ENCODE measurements around the gene CCT6A. TPM values are rescaled to one million over a fixed set of nuclear protein-coding genes. Genes with fewer than 3 reads are reported as not detected.
"Not testable (repeated sequence)": the region's sequence is repeated elsewhere in the genome, so short reads cannot be mapped to it uniquely, and the experiment has no call there.

Gene CCT6A
- polyA plus RNA-seq, 2 of the 4 experiments (the other 2 are of a cell fraction) = 334 to 520 TPM

DNA sequence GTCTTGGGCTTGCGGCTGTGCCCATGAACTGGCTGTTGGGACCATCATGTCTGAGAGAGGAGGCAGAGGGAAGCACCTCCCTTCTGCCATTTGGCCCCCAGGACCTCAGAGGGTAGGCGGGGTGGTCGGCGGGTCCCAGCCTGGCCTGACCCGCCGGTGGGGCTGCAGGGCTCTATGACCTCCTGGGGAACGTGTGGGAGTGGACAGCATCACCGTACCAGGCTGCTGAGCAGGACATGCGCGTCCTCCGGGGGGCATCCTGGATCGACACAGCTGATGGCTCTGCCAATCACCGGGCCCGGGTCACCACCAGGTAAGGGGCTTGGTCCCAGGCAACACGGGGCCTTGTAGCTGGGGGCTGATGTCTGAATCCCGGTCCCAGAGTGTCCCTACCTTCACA is 26.6 kb downstream of the CCT6A start:
- 85% methylated on average over 4 of the region's 16 CpGs for WGBS (ENCODE audit: missing lambda C conversion rate)
- DNase-seq (ENCODE audit: low read depth in 1 of 2, low spot score in 1 of 2) = no peak
- CTCF ChIA-PET = interaction anchor here (0.6 to 3.3 kb wide), 9 partner anchors 11 to 485 kb away, joined by 3 to 13 read pairs (median 4); partner anchors contain the start of gene PHKG1

DNA sequence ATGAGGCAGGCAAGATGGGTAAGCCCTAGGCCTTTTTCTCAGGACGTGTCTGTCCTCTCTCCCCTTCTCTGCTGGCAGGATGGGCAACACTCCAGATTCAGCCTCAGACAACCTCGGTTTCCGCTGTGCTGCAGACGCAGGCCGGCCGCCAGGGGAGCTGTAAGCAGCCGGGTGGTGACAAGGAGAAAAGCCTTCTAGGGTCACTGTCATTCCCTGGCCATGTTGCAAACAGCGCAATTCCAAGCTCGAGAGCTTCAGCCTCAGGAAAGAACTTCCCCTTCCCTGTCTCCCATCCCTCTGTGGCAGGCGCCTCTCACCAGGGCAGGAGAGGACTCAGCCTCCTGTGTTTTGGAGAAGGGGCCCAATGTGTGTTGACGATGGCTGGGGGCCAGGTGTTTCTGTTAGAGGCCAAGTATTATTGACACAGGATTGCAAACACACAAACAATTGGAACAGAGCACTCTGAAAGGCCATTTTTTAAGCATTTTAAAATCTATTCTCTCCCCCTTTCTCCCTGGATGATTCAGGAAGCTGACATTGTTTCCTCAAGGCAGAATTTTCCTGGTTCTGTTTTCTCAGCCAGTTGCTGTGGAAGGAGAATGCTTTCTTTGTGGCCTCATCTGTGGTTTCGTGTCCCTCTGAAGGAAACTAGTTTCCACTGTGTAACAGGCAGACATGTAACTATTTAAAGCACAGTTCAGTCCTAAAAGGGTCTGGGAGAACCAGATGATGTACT is 28.1 kb downstream of the CCT6A start:
- TF ChIP-seq RFX5 (IDR thresholded peaks at IDR 0.05) = no peak
- TF ChIP-seq RNF2 (IDR thresholded peaks at IDR 0.05; ENCODE audit: borderline replicate concordance, low read depth) = no peak
- TF ChIP-seq JUNB (IDR thresholded peaks at IDR 0.05) = no peak
- TF ChIP-seq, protein P1, sequence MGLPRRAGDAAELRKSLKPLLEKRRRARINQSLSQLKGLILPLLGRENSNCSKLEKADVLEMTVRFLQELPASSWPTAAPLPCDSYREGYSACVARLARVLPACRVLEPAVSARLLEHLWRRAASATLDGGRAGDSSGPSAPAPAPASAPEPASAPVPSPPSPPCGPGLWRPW (IDR thresholded peaks at IDR 0.05) = no peak
- no peak for TF ChIP-seq EP300 (IDR thresholded peaks at IDR 0.05)
- no peak for TF ChIP-seq ESRRA (IDR thresholded peaks at IDR 0.05; ENCODE audit: borderline replicate concordance, low read length)
- TF ChIP-seq, protein P2, sequence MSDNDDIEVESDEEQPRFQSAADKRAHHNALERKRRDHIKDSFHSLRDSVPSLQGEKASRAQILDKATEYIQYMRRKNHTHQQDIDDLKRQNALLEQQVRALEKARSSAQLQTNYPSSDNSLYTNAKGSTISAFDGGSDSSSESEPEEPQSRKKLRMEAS (IDR thresholded peaks at IDR 0.05) = no peak
- TF ChIP-seq JUN (IDR thresholded peaks at IDR 0.05) = no peak
- no peak for TF ChIP-seq SMC3 (IDR thresholded peaks at IDR 0.05)
- no peak for TF ChIP-seq TP53 (CRISPR knock-in tag; IDR thresholded peaks at IDR 0.05)
- TF ChIP-seq MAFK (IDR thresholded peaks at IDR 0.05; ENCODE audit: partially characterized antibody) = no peak
- no peak for TF ChIP-seq CBX8 (IDR thresholded peaks at IDR 0.05)
- TF ChIP-seq, protein P3, sequence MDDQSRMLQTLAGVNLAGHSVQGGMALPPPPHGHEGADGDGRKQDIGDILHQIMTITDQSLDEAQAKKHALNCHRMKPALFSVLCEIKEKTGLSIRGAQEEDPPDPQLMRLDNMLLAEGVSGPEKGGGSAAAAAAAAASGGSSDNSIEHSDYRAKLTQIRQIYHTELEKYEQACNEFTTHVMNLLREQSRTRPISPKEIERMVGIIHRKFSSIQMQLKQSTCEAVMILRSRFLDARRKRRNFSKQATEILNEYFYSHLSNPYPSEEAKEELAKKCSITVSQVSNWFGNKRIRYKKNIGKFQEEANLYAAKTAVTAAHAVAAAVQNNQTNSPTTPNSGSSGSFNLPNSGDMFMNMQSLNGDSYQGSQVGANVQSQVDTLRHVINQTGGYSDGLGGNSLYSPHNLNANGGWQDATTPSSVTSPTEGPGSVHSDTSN (IDR thresholded peaks at IDR 0.05) = no peak
- TF ChIP-seq, protein P4, sequence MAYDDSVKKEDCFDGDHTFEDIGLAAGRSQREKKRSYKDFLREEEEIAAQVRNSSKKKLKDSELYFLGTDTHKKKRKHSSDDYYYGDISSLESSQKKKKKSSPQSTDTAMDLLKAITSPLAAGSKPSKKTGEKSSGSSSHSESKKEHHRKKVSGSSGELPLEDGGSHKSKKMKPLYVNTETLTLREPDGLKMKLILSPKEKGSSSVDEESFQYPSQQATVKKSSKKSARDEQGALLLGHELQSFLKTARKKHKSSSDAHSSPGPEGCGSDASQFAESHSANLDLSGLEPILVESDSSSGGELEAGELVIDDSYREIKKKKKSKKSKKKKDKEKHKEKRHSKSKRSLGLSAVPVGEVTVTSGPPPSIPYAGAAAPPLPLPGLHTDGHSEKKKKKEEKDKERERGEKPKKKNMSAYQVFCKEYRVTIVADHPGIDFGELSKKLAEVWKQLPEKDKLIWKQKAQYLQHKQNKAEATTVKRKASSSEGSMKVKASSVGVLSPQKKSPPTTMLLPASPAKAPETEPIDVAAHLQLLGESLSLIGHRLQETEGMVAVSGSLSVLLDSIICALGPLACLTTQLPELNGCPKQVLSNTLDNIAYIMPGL (CRISPR knock-in tag; IDR thresholded peaks at IDR 0.05; ENCODE audit: borderline replicate concordance) = no peak
- no peak for TF ChIP-seq CEBPB (IDR thresholded peaks at IDR 0.05)
- TF ChIP-seq, protein P5, sequence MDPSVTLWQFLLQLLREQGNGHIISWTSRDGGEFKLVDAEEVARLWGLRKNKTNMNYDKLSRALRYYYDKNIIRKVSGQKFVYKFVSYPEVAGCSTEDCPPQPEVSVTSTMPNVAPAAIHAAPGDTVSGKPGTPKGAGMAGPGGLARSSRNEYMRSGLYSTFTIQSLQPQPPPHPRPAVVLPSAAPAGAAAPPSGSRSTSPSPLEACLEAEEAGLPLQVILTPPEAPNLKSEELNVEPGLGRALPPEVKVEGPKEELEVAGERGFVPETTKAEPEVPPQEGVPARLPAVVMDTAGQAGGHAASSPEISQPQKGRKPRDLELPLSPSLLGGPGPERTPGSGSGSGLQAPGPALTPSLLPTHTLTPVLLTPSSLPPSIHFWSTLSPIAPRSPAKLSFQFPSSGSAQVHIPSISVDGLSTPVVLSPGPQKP (IDR thresholded peaks at IDR 0.05; ENCODE audit: low read depth, low read length) = no peak
- TF ChIP-seq EHMT2 (IDR thresholded peaks at IDR 0.05; ENCODE audit: low read depth) = no peak
- TF ChIP-seq PHF8 (IDR thresholded peaks at IDR 0.05; ENCODE audit: borderline replicate concordance, low read depth) = no peak
- TF ChIP-seq FOSB (CRISPR knock-in tag; IDR thresholded peaks at IDR 0.05) = no peak
- TF ChIP-seq HOXB5 (CRISPR knock-in tag; IDR thresholded peaks at IDR 0.05) = no peak
- H3K4me1 ChIP-seq = peaks cover 7% of the 10 kb centered on the region; the same call in 1 of the 3 replicates
- ChIA-PET POLR2A (no interaction called here), CTCF (interaction anchor here (0.5 to 3.3 kb wide), 6 partner anchors 9 to 131 kb away, joined by 3 to 13 read pairs (median 4); partner anchors contain the start of genes NIPSNAP2, PHKG1 and SUMF2)
- no peaks in the 10 kb centered on the region for H3K9me3 ChIP-seq
- FAIRE-seq = no peak
- H3K27ac ChIP-seq = no peak overlapping the region
- no peak overlapping the region for H3K4me3 ChIP-seq
- WGBS (ENCODE audit: missing lambda C conversion rate) = 70% methylated on average over 12 of the region's 12 CpGs
- no peak overlapping the region for H3K4me2 ChIP-seq
- DNase-seq (ENCODE audit: low read depth in 1 of 2, low spot score in 1 of 2) = peak in 1 of 2 experiments; percentile 40
- peak; percentile 53 to 73; a peak in 4 of 6 replicates for ATAC-seq

More for the DNA sequence above, 26.6 kb downstream of the CCT6A start:
- POLR2A ChIA-PET = no interaction called here
- no peak for FAIRE-seq
- no peak for TF ChIP-seq EHF (CRISPR knock-in tag; IDR thresholded peaks at IDR 0.05)
- no peak for TF ChIP-seq EHMT2 (IDR thresholded peaks at IDR 0.05; ENCODE audit: low read depth)
- no peak for TF ChIP-seq SREBF2 (IDR thresholded peaks at IDR 0.05)
- TF ChIP-seq, protein P6, sequence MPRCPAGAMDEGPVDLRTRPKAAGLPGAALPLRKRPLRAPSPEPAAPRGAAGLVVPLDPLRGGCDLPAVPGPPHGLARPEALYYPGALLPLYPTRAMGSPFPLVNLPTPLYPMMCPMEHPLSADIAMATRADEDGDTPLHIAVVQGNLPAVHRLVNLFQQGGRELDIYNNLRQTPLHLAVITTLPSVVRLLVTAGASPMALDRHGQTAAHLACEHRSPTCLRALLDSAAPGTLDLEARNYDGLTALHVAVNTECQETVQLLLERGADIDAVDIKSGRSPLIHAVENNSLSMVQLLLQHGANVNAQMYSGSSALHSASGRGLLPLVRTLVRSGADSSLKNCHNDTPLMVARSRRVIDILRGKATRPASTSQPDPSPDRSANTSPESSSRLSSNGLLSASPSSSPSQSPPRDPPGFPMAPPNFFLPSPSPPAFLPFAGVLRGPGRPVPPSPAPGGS (IDR thresholded peaks at IDR 0.05) = no peak
- no peak for TF ChIP-seq CHD2 (IDR thresholded peaks at IDR 0.05; ENCODE audit: low read length, partially characterized antibody)
- no peak for TF ChIP-seq NFE2L2 (conservative IDR thresholded peaks at IDR 0.05; ENCODE audit: low read length)
- H3K4me3 ChIP-seq = no peak overlapping the region
- no peak for ATAC-seq
- H3K9me3 ChIP-seq = no peaks in the 10 kb centered on the region
- H3K4me2 ChIP-seq = no peak overlapping the region
- H3K27ac ChIP-seq = no peak overlapping the region
- peaks cover 7% of the 10 kb centered on the region; the same call in 1 of the 3 replicates for H3K4me1 ChIP-seq

DNA sequence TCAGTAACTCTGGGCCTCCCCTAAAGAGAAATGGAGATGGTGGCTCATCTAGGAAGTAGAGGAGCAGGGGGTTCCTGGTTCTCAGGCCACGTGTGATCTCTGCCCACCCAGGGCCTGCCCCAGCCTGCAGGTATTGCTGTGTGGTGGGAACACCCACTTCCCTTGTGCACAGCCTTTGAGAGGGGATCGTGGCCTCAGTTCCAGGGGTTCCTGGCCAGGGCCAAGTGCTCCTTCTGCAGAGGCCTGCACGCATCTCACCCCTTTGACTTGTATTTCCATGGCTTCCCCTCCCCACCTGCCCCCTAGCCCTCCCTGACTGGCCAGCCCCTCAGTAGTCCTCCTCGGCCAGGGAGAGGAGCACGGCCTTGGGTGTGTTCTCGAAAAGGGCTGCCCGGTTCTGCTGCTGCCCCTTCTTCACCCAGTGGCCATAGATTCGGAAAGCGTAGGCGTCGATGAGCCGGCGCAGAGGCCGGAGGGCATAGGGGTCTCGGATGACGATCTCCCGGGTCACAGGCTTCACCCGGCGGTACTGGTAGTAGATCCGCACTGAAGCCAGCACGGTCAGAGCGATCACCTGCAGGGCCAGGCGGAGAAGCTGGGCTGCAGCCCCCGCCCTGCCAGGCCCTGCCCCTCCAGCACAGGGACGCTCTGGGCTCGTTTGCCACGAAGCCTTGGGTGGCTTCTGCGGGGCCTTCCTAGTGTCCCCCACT is 29.3 kb downstream of the CCT6A start:
- H3K9me3 ChIP-seq; H3K4me2 ChIP-seq; ATAC-seq; POLR2A ChIA-PET; DNase-seq (ENCODE audit: low read depth in 1 of 2, low spot score in 1 of 2); H3K4me1 ChIP-seq; H3K27ac ChIP-seq; H3K4me3 ChIP-seq; FAIRE-seq: not testable (repeated sequence)
- CTCF ChIA-PET = interaction anchor here (3.2 to 3.3 kb wide), 2 partner anchors 8 to 12 kb away, joined by 11 to 13 read pairs; partner anchors contain the start of gene PHKG1
- WGBS (ENCODE audit: missing lambda C conversion rate) = 92% methylated on average over 28 of the region's 28 CpGs
